Activated CD4-positive, alpha-beta T cell treated with anti-CD3 and anti-CD28 coated beads, Interleukin-2, amount 50 U/mL, for 24 hours (primary cell): Measurements from ENCODE around the gene LAGE3.
A peak's percentile ranks its signal among the peaks of the same experiment; 100 is the strongest.
"Not testable (repeated sequence)": the region's sequence is repeated elsewhere in the genome, so short reads cannot be mapped to it uniquely, and the experiment has no call there.

Experiments
- DNase-seq, 2 donors: peaks; one replicate each; pipeline ENCODE4 v3.0.0-alpha.2; 2020; ENCODE audit warnings: low read depth in 1 of 2, low spot score in 1 of 2

LAGE3 gene

DNA sequence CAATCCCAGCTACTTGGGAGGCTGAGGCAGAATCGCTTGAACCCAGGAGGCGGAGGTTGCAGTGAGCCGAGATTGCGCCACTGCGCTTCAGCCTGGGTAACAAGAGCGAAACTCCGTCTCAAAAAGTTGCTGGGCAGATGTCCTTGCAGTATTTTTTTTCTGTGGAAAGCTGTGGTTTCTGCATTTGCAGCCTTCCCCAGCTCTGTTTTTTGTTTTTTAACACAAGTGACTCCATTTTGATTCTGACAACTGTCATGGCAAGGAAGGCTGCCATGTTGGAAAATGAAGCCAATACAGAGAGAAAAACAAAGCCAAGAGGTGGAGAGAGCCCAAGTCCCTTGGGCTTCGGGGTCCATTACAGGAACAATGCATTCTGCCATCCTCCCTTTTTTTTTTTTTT is 23.0 kb upstream of the LAGE3 start:
- no peak for DNase-seq

DNA sequence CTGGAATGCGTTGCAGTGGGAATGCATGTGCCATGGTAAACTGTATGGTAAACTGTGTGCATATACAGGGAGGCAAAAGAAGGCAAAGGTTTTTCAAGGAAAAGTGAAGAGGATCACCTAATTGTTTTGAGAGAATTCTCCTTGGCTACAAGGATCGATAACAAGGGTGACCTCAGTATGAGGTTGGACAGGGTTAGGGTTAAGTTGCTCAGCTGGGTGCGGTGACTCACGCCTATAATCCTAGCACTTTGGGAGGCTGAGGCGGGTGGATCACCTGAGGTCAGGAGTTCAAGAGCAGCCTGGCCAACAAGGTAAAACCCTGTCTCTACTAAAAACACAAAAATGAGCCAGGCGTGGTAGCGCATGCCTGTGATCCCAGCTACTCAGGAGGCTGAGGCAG is 22.3 kb upstream of the LAGE3 start:
- DNase-seq = not testable (repeated sequence)

DNA sequence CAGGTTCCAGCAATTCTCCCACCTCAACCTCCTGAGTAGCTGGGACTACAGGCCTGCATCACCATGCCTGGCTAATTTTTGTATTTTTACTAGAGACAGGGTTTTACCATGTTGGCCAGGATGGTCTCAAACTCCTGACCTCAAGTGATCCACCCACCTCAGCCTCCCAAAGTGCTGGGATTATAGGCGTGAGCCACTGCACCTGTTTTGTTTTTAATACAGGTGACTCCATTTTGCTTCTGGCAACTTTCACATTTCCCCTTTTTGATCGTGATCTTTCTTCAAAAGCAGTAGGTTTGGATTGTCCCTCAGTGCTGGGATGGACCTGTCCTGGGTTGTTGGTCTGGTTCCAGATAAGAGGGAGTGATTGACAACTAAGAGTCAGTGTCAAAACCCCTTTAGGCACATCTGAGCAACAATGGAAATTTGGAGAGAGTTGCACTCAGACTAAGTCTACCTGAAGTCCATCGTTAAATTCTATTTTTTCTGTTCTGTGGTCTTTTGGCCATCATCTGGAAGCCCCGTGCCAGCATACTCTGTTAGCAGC is 17.6 kb upstream of the LAGE3 start:
- not testable (repeated sequence) for DNase-seq

DNA sequence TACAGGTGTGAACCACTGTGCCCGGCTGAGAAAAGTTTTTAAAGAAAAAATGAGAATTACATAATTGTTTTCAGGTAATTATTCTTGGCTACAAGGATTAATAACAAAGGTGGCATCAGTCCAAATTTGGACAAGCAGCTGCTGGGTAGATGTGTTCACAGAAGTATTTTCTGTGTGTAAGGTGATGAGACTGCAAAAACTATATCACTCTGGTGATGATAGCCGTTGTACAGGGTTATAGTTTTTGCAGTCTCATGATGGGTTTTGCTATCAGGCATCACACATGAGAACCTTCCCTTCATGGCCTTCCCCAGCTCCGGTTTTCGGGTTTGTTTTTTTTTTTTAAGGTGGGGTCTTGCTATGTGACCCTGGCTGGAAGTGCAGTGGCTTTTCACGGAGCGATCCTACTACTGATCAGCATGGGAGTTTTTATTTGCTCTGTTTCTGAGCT is 16.4 kb upstream of the LAGE3 start:
- DNase-seq = no peak

DNA sequence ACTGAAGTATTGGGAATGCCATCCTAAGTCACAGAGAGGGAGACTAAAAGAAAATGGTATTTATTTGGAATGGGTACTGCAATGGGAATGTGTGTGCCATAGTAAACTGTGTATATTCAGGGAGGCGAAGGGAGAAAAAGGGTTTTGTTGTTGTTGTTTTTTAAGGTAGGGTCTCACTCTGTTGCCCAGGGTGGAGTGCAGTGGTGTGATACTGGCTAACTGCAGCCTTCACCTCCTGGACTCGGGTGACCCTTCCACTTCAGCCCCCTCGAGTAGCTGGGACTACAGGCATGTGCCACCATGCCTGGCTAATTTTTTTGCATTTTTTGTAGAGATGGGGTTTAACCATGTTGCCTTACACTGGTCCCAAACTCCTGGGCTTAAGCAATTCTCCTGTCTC is 15.6 kb upstream of the LAGE3 start:
- DNase-seq = no peak

GRCh38 chrX:154490414-154491083 is 11.5 kb upstream of the LAGE3 start, which contains the start of gene SLC10A3:
Gene SLC10A3, minus strand, starts transcription at chrX:154490629. Its CDS starts 1,689 bp downstream, at chrX:154488940.
- peak; percentile 67 to 81 for DNase-seq

DNA sequence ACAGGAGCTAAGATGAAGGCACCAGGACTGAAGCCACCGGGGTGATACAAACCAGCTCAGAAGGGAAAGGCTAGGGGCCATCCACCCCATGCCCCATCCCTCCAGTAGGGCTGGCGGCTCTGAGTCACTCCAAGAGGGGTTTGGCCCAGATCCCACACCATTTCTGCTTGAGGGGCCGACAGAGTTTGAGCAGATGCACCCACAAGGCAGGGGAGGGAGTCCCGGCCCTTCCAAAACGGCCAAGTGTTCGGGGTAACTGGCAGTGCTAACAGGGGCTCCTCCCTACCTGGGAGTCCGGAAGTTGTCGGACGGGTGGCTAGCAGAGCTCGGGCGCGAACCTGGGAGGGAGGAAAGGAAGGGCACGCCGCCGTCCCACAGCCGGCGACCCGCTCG is 10.9 kb upstream of the LAGE3 start:
- no peak for DNase-seq

DNA sequence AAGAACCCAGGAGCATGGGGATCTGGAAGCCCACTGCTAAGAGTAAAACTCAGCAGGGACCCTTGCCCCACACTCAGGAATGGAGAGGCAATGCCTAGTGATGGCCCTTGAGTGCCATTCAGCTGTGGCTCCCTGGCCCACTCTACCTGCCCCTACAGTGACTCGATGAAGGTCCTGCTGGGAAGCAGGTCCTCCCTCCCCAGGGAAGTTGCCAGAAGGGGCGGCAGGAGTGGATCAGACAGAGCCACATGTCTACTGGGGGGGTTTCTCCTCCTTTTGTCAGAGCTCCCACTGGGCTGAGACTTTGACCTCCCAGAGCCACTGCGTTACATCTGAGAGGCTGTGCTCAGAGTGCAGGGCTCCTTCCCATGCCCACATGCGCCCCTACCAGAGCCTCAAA is 10.1 kb upstream of the LAGE3 start:
- DNase-seq = no peak

- no peak for DNase-seq
These were observed 9.4 kb upstream of the LAGE3 start for GRCh38 chrX:154488336-154489075.

DNA sequence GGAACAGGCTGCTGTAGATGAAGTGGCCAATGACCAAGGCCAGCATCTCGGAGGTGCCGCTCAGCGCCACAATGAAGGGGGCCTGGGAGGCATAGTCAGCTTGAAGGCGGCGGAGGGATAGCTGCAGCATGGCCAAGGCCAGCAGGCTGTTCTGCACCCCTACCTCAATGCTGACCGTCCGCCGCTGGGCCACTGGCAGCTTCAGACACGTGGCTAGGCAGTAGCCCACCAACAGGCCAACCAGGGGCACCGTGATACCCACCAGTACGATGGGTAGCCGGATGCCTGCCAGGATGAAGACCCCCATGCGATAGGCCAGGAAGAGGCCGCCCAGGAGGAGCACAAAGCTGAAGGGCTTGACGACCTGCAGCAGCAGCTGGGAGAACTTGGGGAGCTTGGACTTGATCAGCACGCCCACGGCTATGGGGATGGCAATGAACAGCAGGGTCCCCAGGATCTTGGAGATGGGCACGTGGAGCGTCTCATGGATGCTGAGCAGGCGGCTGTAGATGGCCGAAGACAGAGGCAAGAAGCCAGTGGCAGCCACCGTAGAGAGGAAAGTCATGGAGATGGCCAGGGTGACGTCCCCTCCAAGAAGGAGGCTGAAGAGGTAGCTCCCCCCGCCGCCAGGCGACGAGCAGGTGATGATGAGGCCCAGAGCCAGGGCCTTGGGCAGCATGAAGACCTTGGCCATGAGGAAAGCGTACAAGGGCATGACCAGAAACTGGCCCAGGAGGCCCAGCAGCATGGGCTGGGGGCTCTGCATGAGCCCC is 8.6 kb upstream of the LAGE3 start:
- DNase-seq = no peak

DNA sequence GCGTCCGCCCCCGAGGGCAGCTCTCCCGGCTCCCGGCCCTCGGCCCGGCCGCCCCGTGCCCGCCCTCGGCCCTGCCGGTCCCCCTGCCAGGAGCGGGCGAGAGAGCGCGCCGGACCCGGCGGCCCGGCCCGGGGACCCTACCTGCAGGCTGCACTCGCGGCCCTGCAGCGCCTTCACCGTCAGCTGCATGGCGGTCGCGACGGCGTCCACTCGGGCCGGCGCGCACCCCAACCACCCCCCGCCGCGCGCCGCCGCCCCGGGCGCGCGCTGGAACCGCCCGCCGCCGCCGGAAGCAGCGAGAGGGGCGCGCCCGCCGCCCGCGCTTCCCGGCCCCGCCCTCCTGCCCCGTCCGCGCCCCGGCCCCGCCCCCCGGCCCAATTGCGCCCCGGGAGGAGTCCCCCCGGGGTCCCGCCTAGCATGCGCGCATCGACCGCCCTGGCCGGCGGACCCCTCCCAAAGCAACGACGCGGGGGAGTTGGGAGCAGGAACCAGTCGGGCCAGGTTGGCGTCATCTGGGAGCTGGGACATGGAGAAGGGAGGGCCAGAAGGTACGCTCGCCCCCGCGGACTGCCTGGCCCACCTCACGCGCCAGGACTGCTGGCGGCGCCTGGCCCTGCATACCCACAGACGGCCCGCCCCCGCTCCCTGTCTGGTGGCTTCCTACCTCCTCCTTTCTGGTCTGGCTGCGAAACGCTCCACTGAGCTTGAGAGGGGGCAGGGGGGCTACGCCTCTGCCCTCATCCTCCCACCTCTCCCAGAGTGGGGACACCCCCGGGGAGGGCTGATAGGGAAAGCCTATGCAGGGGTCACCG is 7.5 kb upstream of the LAGE3 start, which contains the start of gene UBL4A:
TSS of gene UBL4A (minus strand) at position 220 of the 812 bp plus-strand sequence. CDS start at position 189, 31 bp downstream.
- DNase-seq = peak in 1 of 2 donors; percentile 3

DNA sequence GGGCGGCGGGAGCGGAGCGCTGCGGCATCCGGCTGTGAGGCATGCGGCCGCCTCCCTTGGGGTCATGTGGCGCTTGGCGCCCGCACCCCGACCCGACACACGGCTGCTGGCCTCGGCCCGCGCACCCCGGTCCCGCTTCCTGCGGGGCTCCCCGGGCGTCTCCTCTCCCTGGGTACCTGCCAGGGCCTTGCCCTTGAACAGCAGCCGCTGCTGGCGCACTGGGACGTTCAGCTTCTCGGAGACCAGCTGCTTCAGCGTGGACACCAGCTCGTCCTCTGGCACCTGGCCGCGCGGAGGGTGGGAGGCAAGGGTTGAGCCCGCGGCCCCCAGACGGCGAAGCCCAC is 6.9 kb upstream of the LAGE3 start:
- DNase-seq = no peak

GRCh38 chrX:154485150-154486051 is 6.3 kb upstream of the LAGE3 start:
- DNase-seq = no peak

DNA sequence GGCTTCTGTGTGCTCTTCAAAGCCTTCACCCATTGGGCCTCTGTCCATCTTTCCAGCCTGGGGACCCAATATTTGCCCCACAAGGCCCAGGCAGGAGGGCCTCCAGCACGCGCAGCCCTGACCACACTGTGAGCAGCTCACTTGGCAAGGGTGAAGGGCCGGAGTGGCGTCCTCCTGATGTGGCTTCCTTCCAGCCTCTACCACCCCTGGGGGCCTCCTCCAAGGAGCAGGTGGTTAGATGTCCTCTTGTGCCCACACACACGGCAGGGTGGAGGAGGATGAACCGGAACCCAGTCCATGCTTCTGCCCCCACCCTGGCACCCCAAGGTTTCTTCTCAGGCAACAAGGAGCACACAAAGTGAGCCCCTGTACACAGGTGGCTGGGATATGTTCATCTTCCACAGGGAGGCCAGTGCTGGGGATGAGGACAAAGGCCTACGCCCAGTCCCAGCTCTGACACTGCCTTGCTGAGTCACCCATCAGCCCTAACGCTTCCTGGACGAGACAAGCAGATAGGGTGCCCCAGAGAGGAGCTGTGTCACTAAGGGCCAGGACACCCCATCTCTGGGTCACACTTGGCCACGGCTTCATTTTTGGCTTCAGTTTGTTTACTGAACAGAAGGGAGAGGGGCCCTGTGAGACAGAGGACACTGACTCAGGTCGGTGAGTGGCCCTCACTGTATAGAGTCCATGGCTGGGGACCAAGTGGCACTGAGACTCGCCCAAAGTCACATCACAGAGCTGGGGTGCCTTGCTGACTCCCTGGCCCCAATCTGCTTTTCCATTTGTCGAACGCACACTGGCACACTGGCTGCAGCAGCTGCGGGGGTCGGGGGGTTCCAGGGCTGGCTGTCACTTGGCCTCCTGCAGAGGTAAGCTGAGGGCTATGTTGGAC is 5.4 kb upstream of the LAGE3 start:
- no peak for DNase-seq

DNA sequence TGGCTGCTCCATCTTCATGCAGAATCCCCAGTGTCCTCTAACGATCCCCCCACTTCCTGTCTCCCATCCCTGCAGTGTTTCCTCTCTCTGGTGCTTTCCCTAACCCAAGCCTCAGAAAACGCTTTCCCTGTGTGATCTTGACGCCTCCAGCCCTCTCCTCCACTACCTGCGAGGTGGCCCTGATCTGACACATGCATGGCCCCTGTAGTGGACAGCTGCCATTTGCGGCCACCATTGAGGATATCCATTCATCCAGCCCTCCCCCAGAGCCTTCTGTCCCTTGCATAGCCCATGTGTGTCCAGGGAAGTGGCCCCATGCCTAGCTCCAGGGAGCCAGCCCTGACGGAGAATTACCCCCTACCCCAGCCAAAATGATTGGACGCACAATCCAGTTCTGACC is 4.2 kb upstream of the LAGE3 start:
- no peak for DNase-seq

- DNase-seq = no peak
These were observed 3.7 kb upstream of the LAGE3 start for GRCh38 chrX:154482786-154483185.

DNA sequence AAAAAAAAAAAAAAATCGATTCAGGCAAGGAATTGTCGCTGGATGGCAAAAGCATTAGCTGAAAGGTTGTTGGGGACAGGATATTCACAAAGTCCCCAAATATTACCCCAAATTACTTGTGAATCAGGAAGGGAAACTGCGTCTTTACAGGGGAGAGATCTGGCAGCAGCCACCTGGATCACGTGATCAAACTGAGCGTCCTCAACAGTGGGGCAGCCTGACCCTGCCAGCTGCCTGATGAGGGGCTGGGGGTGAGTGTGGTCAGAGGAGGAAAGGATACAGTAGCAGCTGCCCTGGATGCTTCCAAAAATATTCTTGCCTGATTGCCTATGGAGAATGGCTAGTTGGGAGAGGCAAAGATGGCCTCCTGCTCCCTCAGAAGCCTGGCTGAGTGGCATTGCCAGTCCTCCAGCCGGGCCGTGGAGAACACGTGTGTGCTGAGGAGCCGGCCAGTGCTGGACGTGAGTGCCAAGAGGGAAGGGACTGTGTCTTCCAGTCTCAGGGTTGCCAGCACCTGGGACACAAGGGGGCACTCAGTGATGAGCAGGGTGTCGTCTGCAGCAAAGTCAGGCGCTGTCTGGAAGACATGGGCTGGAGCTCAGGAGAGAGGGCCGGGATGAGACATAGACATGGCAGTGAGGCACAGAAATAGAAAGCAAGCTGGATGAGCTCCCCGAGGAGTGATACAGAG is 3.0 kb upstream of the LAGE3 start:
- DNase-seq = no peak

DNA sequence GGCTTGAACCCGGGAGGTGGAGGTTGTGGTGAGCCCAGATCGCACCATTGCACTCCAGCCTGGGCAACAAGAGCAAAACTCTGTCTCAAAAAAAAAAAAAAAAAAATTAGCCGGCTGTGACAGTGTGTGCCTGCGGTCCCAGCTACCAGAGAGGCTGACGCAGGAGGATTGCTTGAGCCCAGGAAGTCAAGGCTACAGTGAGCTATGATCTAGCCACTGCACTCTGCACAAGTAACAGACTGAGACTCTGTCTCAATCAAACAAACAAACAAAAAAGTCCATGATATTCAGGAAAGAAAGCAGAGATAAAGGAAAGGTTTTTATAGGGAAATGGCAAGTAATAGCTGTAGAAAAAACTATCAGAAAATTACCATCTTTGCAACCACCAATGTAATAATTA is 2.1 kb upstream of the LAGE3 start:
- DNase-seq = no peak
